Smooth muscle cell of the coronary artery (primary cell): ENCODE data around the gene SNX17. TPM values are rescaled to one million over a fixed set of nuclear protein-coding genes. Genes with fewer than 3 reads are reported as not detected.

Source experiments
- total RNA-seq: library from RNA; depleted of rRNA; stranded (reverse); fragments of >200 nt; gene quantifications from 2 replicates; pipeline ENCODE4 v1.2.3, GENCODE V29; 2014; ENCODE audit warnings: low replicate concordance

Gene SNX17
- total RNA-seq = 100 and 134 TPM in 2 replicates

GRCh38 chr2:27370026-27370815, at the start of gene SNX17, which contains the start of gene EIF2B4:
TSS of gene SNX17 (plus strand) at chr2:27370616. CDS start at chr2:27370744, 128 bp downstream.
TSS of gene EIF2B4 (minus strand) at chr2:27370338. CDS start at chr2:27370314, 24 bp downstream.

GRCh38 chr2:27322766-27323595, 47.4 kb upstream of the SNX17 start, which contains the start of gene MPV17:
TSS of gene MPV17 (minus strand) at chr2:27323097. CDS start at chr2:27322517, 580 bp downstream.

GRCh38 chr2:27356382-27357181, 13.8 kb upstream of the SNX17 start, which contains the start of gene GTF3C2:
TSS of gene GTF3C2 (minus strand) at chr2:27356764. CDS start at chr2:27343554, 13,210 bp downstream.

GRCh38 chr2:27380626-27381545, 10.5 kb downstream of the SNX17 start, which contains the start of gene ZNF513:
TSS of gene ZNF513 (minus strand) at chr2:27380734. CDS start at chr2:27380526, 208 bp downstream.

GRCh38 chr2:27409321-27410073, 39.1 kb downstream of the SNX17 start, which contains the start of gene PPM1G:
TSS of gene PPM1G (minus strand) at chr2:27409591. CDS start at chr2:27409422, 169 bp downstream.

Other genes starting within 250 kb of the SNX17 start
- 0.08 TPM in 1 of 2 replicates, not detected in the other for gene ABHD1, start 246.8 kb upstream of the SNX17 start, total RNA-seq
- 55.5 and 206 TPM in 2 replicates for gene PREB, start 236.0 kb upstream of the SNX17 start, total RNA-seq
- gene PRR30, start 231.2 kb upstream of the SNX17 start, total RNA-seq = not detected in 2 replicates
- 0.82 TPM in 1 of 2 replicates, not detected in the other for gene TCF23, start 221.6 kb upstream of the SNX17 start, total RNA-seq
- 183 and 253 TPM in 2 replicates for gene ATRAID, start 158.6 kb upstream of the SNX17 start, total RNA-seq
- 8.3 and 17.7 TPM in 2 replicates for gene SLC5A6, start 158.3 kb upstream of the SNX17 start, total RNA-seq
- 26.1 and 35.8 TPM in 2 replicates for gene CAD, start 153.2 kb upstream of the SNX17 start, total RNA-seq
- 0.38 TPM in 1 of 2 replicates, not detected in the other for gene SLC30A3, start 107.6 kb upstream of the SNX17 start, total RNA-seq
- gene DNAJC5G, start 95.2 kb upstream of the SNX17 start, total RNA-seq = not detected in 2 replicates
- not detected in 2 replicates for gene TRIM54, start 88.2 kb upstream of the SNX17 start, total RNA-seq
- 0.30 TPM in 1 of 2 replicates, not detected in the other for gene UCN, start 62.2 kb upstream of the SNX17 start, total RNA-seq
- 48.7 and 76.6 TPM in 2 replicates for gene MPV17, start 47.5 kb upstream of the SNX17 start, total RNA-seq
- gene GTF3C2, start 13.9 kb upstream of the SNX17 start, total RNA-seq = 13.1 and 19.6 TPM in 2 replicates
- gene EIF2B4, start 278 bp upstream of the SNX17 start, total RNA-seq = 29.5 and 51.1 TPM in 2 replicates
- gene ZNF513, start 10.1 kb downstream of the SNX17 start, total RNA-seq = 5.4 and 7.9 TPM in 2 replicates
- 93.1 and 102 TPM in 2 replicates for gene PPM1G, start 39.0 kb downstream of the SNX17 start, total RNA-seq
- gene NRBP1, start 58.0 kb downstream of the SNX17 start, total RNA-seq = 106 TPM in 2 replicates
- gene KRTCAP3, start 71.8 kb downstream of the SNX17 start, total RNA-seq = not detected in 2 replicates
- gene IFT172, start 119.1 kb downstream of the SNX17 start, total RNA-seq = 28.8 and 79.4 TPM in 2 replicates
- gene FNDC4, start 124.6 kb downstream of the SNX17 start, total RNA-seq = 15.9 and 31.8 TPM in 2 replicates
- gene GCKR, start 126.2 kb downstream of the SNX17 start, total RNA-seq = 0.12 and 3.5 TPM in 2 replicates
- gene ZNF512, start 212.4 kb downstream of the SNX17 start, total RNA-seq = 7.8 and 16.3 TPM in 2 replicates